Ovary (tissue), 9 donors: Measurements from ENCODE around the gene TRIM44. TPM values are rescaled to one million over a fixed set of nuclear protein-coding genes. Genes with fewer than 3 reads are reported as not detected.
"Not testable (repeated sequence)": the region's sequence is repeated elsewhere in the genome, so short reads cannot be mapped to it uniquely, and the experiment has no call there.

Experiments
- DNase-seq, 5 donors: peaks; one replicate each; pipeline ENCODE4 v3.0.0-alpha.2; 2019 to 2020
- H3K27ac ChIP-seq, 2 donors: fragments of 200-600 bp; one replicate each; pipeline versions ENCODE4 v1.5.1 to v1.8.0; 2019 to 2022
- H3K27me3 ChIP-seq: fragments of 200-600 bp; one replicate; pipeline ENCODE4 v1.8.0; 2022
- H3K36me3 ChIP-seq: fragments of 200-600 bp; sonication (generic); one replicate; pipeline ENCODE4 v1.5.1; 2019
- H3K4me1 ChIP-seq: one replicate; pipeline ENCODE4 v1.8.1; 2013; ENCODE audit warnings: mild to moderate bottlenecking, moderate library complexity; ENCODE audit not compliant: insufficient read depth
- H3K4me3 ChIP-seq: fragments of 200-600 bp; sonication (generic); one replicate; pipeline ENCODE4 v1.5.1; 2017
- H3K9me3 ChIP-seq, 2 donors: fragments of 200-600 bp in 1 of 2; sonication (generic) in 1 of 2; one replicate each; pipeline versions ENCODE4 v1.5.1 to v1.8.1; 2013 to 2019; ENCODE audit warnings: mild to moderate bottlenecking in 1 of 2, moderate library complexity in 1 of 2
- CTCF ChIP-seq, 3 donors: fragments of 450-650 bp in 2 of 3; fragments of 200-600 bp in 1 of 3; IDR thresholded peaks; one replicate each; pipeline versions ENCODE4 v1.5.1 to v1.8.0; 2016 to 2022; ENCODE audit warnings: antibody characterized with exemption in 3 of 3, mild to moderate bottlenecking in 1 of 3
- EP300 ChIP-seq: sonication (generic); formaldehyde crosslinking; IDR thresholded peaks from one replicate; pipeline ENCODE4 v1.6.1; 2017; ENCODE audit warnings: antibody characterized with exemption
- POLR2A ChIP-seq: fragments of 450-650 bp; IDR thresholded peaks from one replicate; pipeline ENCODE4 v1.6.1; 2017; ENCODE audit warnings: antibody characterized with exemption, mild to moderate bottlenecking, moderate library complexity
- WGBS, 3 donors: extraction: QIAGEN DNeasy Blood & Tissue Kit in 1 of 3; methylation state at CpG; one replicate each; pipeline versions ENCODE4 v1.1.5 to v1.1.7; 2013 to 2017; 5-methylcytosine and 5-hydroxymethylcytosine counted together
- intact Hi-C, 4 donors: fragments of 100-400 bp; cut with DNase I; formaldehyde crosslinking; loops; one replicate each; pipeline versions ENCODE4 v1.11.0 to v1.15.1; 2022 to 2023
- polyA plus RNA-seq, 2 donors: library from polyadenylated mRNA; stranded (reverse); fragments of 200-250 nt in 1 of 2; fragments of 350-450 nt in 1 of 2; fragmentation: Illumina TruSeq in 1 of 2; extraction: RNeasy Lipid Tissue Mini Kit (QIAGEN cat#74804) in 1 of 2; gene quantifications; one replicate each; pipeline ENCODE4 v1.2.3, GENCODE V29; 2013 to 2014
- total RNA-seq, 7 donors: library from RNA; depleted of rRNA in 2 of 7; stranded (reverse); fragments of >200 nt in 2 of 7; fragmentation: NEBNext Ultra II Directional in 3 of 7; extraction: Animal tissue kit (Norgen Biotek cat#: 25700) in 3 of 7; gene quantifications; one replicate each; pipeline versions ENCODE4 v1.1.0 to v1.2.4, GENCODE V29; 2016 to 2023
- donor health status: DM: no; HTN: no; CAD: no; lungs with moderate emphysema.
- donor health status: DM: no; HTN: no; CAD: no.
- donor health status: Bipolar disorder and iron deficiency.
- donor health status: DM: yes; HTN: yes; CAD: no.
- donor health status: DM: no; HTN: no; CAD: no.
- donor health status: DM: yes; HTN: yes; CAD: no.

TRIM44 gene
- total and polyA plus RNA-seq, 9 donors: 9.9 to 54.6 (median 45.7) TPM

- intact Hi-C loops: loop anchor here in 3 of 4 donors (10.0 kb wide), 3 partner anchors 298 to 428 kb away; no protein-coding TSS in a partner anchor
These were observed 164.4 kb downstream of the TRIM44 start for GRCh38 chr11:35826949-35827348.

GRCh38 chr11:35836205-35836604, 173.6 kb downstream of the TRIM44 start:
- Histone ChIP-seq H3K27me3 (no peaks in the 10 kb centered on the region), H3K9me3 (no peaks in the 10 kb centered on the region), H3K27ac (no peak overlapping the region), H3K36me3 (no peaks in the 10 kb centered on the region), H3K4me1 (no peaks in the 10 kb centered on the region), H3K4me3 (no peak overlapping the region)
- no peak for TF ChIP-seq CTCF (IDR thresholded peaks at IDR 0.05)
- TF ChIP-seq EP300: no peak
- no peak for TF ChIP-seq POLR2A
- intact Hi-C loops: no loop called here
- no peak for DNase-seq
- WGBS, 3 donors: 87 to 90% (median 90%) methylated on average over 4 of the region's 4 CpGs

More at GRCh38 chr11:35826949-35827348, 164.4 kb downstream of the TRIM44 start:
- H3K4me1 ChIP-seq: no peaks in the 10 kb centered on the region
- H3K36me3 ChIP-seq: no peaks in the 10 kb centered on the region
- no peak for DNase-seq
- H3K27me3 ChIP-seq: no peaks in the 10 kb centered on the region
- no peak overlapping the region for H3K27ac ChIP-seq
- no peaks in the 10 kb centered on the region for H3K9me3 ChIP-seq
- H3K4me3 ChIP-seq: no peak overlapping the region
- TF ChIP-seq CTCF (IDR thresholded peaks at IDR 0.05): no peak
- no peak for TF ChIP-seq EP300
- TF ChIP-seq POLR2A: no peak
- WGBS, 3 donors: 59 to 65% (median 65%) methylated on average over 4 of the region's 4 CpGs

GRCh38 chr11:35838071-35838470, 175.5 kb downstream of the TRIM44 start:
- Histone ChIP-seq H3K27me3 (no peaks in the 10 kb centered on the region), H3K36me3 (no peaks in the 10 kb centered on the region), H3K27ac (no peak overlapping the region), H3K4me3 (no peak overlapping the region), H3K9me3 (no peaks in the 10 kb centered on the region), H3K4me1 (no peaks in the 10 kb centered on the region)
- no peak for DNase-seq
- TF ChIP-seq CTCF (IDR thresholded peaks at IDR 0.05): no peak
- TF ChIP-seq POLR2A: no peak
- WGBS, 3 donors: 17 to 40% (median 29%) methylated on average over 3 of the region's 3 CpGs
- intact Hi-C loops: no loop called here

GRCh38 chr11:35838697-35839367, 176.3 kb downstream of the TRIM44 start:
- DNase-seq, H3K27me3 ChIP-seq, intact Hi-C loops, H3K36me3 ChIP-seq, H3K27ac ChIP-seq, H3K4me3 ChIP-seq, H3K4me1 ChIP-seq, H3K9me3 ChIP-seq: not testable (repeated sequence)
- WGBS, 3 donors: 91 to 95% (median 93%) methylated on average over 10 of the region's 10 CpGs

GRCh38 chr11:35839368-35840161, 177.0 kb downstream of the TRIM44 start:
- no peak for DNase-seq
- intact Hi-C loops: no loop called here
- no peaks in the 10 kb centered on the region for H3K27me3 ChIP-seq

More at GRCh38 chr11:35839368-35840161, 177.0 kb downstream of the TRIM44 start:
- WGBS, 3 donors: 91 to 95% (median 93%) methylated on average over 4 of the region's 4 CpGs
- Histone ChIP-seq H3K9me3 (no peaks in the 10 kb centered on the region), H3K27ac (no peak overlapping the region), H3K4me3 (no peak overlapping the region), H3K36me3 (no peaks in the 10 kb centered on the region), H3K4me1 (no peaks in the 10 kb centered on the region)
- TF ChIP-seq POLR2A: no peak
- no peak for TF ChIP-seq CTCF (IDR thresholded peaks at IDR 0.05)
- TF ChIP-seq EP300: no peak
